ENCODE results near the gene NECTIN2.

Gene NECTIN2

GRCh38 chr19:44839276-44839675, 6.8 kb upstream of the NECTIN2 start:
- H3K27me3 ChIP-seq (ENCODE audit: control insufficient read depth, insufficient read depth, low read length) = peaks cover 2% of the 10 kb centered on the region; the same call in 1 of the 2 replicates
- no peak overlapping the region for H3K27ac ChIP-seq (ENCODE audit: low read length)
- H3K4me1 ChIP-seq (ENCODE audit: control insufficient read depth, insufficient read depth, low read length) = no peaks in the 10 kb centered on the region
- DNase-seq (ENCODE audit: low read depth, low spot score) = no peak
- no peaks in the 10 kb centered on the region for H3K36me3 ChIP-seq (ENCODE audit: control insufficient read depth, insufficient read depth, low read length)
- no peak overlapping the region for H3K4me3 ChIP-seq (ENCODE audit: low read length)
- WGBS (ENCODE audit: insufficient coverage, insufficient read length) = no CpG with 5 or more reads among the region's 2 CpGs
- H3K9me3 ChIP-seq (ENCODE audit: control insufficient read depth, insufficient read depth, low read length) = no peaks in the 10 kb centered on the region

DNA sequence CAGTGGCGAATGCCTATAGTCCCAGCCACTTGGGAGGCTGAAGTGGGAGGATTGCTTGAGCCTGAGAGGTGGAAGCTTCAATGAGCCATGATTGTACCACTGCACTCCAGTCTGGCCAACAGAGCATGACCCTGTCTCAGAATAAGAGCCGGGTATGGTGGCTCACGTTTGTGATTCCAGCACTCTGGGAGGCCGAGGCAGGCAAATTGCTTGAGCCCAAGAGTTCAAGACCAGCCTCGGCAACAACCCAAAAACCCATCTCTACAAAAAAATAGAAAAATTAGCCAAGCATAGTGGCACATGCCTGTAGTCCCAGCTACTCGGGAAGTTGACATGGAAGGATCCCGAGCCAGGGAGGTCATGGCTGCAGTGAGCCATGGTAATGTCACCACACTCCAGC, 5.3 kb upstream of the NECTIN2 start:
- WGBS (ENCODE audit: insufficient coverage, insufficient read length) = no CpG with 5 or more reads among the region's 7 CpGs
- no peaks in the 10 kb centered on the region for H3K9me3 ChIP-seq (ENCODE audit: control insufficient read depth, insufficient read depth, low read length)
- no peak for DNase-seq (ENCODE audit: low read depth, low spot score)
- no peak overlapping the region for H3K4me3 ChIP-seq (ENCODE audit: low read length)
- H3K36me3 ChIP-seq (ENCODE audit: control insufficient read depth, insufficient read depth, low read length) = no peaks in the 10 kb centered on the region
- H3K4me1 ChIP-seq (ENCODE audit: control insufficient read depth, insufficient read depth, low read length) = no peaks in the 10 kb centered on the region
- H3K27ac ChIP-seq (ENCODE audit: low read length) = no peak overlapping the region
- H3K27me3 ChIP-seq (ENCODE audit: control insufficient read depth, insufficient read depth, low read length) = no peaks in the 10 kb centered on the region

- no peak for DNase-seq (ENCODE audit: low read depth, low spot score)
- H3K36me3 ChIP-seq (ENCODE audit: control insufficient read depth, insufficient read depth, low read length) = no peaks in the 10 kb centered on the region
- whole genome bisulfite sequencing (ENCODE audit: insufficient coverage, insufficient read length) = no CpG with 5 or more reads among the region's 3 CpGs
- no peaks in the 10 kb centered on the region for H3K4me1 ChIP-seq (ENCODE audit: control insufficient read depth, insufficient read depth, low read length)
- no peaks in the 10 kb centered on the region for H3K27me3 ChIP-seq (ENCODE audit: control insufficient read depth, insufficient read depth, low read length)
- no peaks in the 10 kb centered on the region for H3K9me3 ChIP-seq (ENCODE audit: control insufficient read depth, insufficient read depth, low read length)
- no peak overlapping the region for H3K4me3 ChIP-seq (ENCODE audit: low read length)
- no peak overlapping the region for H3K27ac ChIP-seq (ENCODE audit: low read length)
These were observed 4.9 kb upstream of the NECTIN2 start for GRCh38 chr19:44841231-44841630.

GRCh38 chr19:44845286-44845611, 848 bp upstream of the NECTIN2 start:
- Histone ChIP-seq H3K4me3 (ENCODE audit: low read length) (no peak overlapping the region; the same call in 1 of the 2 replicates), H3K36me3 (ENCODE audit: control insufficient read depth, insufficient read depth, low read length) (no peaks in the 10 kb centered on the region), H3K27me3 (ENCODE audit: control insufficient read depth, insufficient read depth, low read length) (no peaks in the 10 kb centered on the region), H3K4me1 (ENCODE audit: control insufficient read depth, insufficient read depth, low read length) (peaks cover 3% of the 10 kb centered on the region), H3K27ac (ENCODE audit: low read length) (no peak overlapping the region), H3K9me3 (ENCODE audit: control insufficient read depth, insufficient read depth, low read length) (no peaks in the 10 kb centered on the region)
- no CpG with 5 or more reads among the region's 12 CpGs for WGBS (ENCODE audit: insufficient coverage, insufficient read length)
- no peak for DNase-seq (ENCODE audit: low read depth, low spot score)

DNA sequence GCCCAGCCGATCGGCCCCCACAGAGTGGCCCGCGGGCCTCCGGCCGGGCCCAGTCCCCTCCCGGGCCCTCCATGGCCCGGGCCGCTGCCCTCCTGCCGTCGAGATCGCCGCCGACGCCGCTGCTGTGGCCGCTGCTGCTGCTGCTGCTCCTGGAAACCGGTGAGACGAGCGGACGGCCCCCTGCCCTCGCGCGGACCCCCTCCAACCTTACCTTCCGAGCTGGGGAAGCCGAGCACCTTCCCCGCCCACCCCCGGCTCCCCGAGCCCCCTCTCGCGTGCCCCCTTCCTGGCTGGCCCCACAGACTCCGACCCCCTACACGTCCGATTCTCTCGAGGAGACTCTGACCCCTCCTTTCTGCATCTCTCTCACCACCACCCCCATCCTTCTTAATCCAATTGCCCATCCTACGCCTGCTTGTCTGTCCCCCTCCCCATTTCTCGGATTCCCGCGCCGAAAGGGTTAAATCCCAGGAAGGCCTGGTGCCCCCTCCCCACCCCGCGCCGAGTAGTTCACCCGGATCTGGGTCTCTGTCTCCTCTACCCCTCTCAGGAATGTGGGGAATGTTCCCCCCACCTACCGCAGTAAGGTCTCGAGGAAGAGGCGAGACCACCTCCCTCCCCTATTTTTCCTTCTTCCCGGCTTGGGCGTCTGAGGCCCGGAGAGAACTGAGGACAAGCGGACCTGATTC, 502 bp downstream of the NECTIN2 start:
- Histone ChIP-seq H3K4me1 (ENCODE audit: control insufficient read depth, insufficient read depth, low read length) (peaks cover 6% of the 10 kb centered on the region), H3K27ac (ENCODE audit: low read length) (no peak overlapping the region), H3K4me3 (ENCODE audit: low read length) (peak overlapping the region; percentile 98), H3K27me3 (ENCODE audit: control insufficient read depth, insufficient read depth, low read length) (no peaks in the 10 kb centered on the region), H3K36me3 (ENCODE audit: control insufficient read depth, insufficient read depth, low read length) (0 out of 2 replicates have a peak, but pooled peaks cover 2% of the 10 kb centered on the region), H3K9me3 (ENCODE audit: control insufficient read depth, insufficient read depth, low read length) (no peaks in the 10 kb centered on the region)
- WGBS (ENCODE audit: insufficient coverage, insufficient read length) = no CpG with 5 or more reads among the region's 51 CpGs
- DNase-seq (ENCODE audit: low read depth, low spot score) = peak; percentile 85

DNA sequence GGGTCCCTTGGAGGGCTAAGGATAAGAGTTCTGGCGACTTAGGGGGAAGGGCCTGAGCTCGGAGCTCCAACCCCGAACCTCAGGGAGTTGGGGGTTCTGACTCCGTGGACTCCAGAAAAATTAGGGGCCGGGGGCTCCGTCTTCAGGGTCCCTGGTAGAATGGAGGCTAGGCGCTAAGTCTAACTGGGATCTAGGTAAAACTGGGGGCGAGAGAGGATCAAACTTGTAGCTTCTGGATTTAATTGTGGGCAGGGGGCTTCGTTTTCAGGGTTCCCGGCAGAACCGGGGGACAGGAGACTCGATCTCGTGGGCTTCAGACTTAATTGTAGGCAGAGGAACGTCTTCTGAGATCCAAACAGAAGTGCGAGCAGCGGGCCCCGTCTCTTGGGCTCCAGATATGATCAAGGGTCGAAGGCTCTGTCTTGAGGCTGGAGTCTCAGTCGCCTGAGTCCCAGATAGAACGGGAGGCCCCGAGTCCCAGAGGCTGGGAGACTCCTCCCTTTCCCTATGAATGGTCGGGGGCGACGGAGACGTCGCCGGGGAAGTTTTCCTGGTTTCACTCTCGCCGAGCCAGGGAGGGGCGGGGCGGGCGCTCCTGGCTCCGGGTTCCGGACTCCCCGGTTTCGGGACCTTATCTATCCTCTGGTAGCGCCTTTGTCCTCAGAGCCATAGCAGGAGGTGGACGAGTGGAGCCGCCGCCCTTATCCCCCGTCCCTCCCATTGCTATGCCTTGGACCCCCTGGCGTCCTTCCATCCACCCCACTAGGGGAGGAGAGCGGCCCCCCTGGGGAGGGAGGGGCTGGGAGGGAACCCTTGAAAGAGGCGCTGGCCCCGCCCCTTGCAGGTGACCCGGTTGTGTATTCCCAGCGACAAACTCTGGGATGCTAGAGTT, 1.3 kb downstream of the NECTIN2 start:
- Histone ChIP-seq H3K27me3 (ENCODE audit: control insufficient read depth, insufficient read depth, low read length) (no peaks in the 10 kb centered on the region), H3K4me3 (ENCODE audit: low read length) (peak overlapping the region; percentile 98), H3K4me1 (ENCODE audit: control insufficient read depth, insufficient read depth, low read length) (peaks cover 6% of the 10 kb centered on the region), H3K27ac (ENCODE audit: low read length) (no peak overlapping the region), H3K36me3 (ENCODE audit: control insufficient read depth, insufficient read depth, low read length) (0 out of 2 replicates have a peak, but pooled peaks cover 4% of the 10 kb centered on the region), H3K9me3 (ENCODE audit: control insufficient read depth, insufficient read depth, low read length) (no peaks in the 10 kb centered on the region)
- no CpG with 5 or more reads among the region's 47 CpGs for WGBS (ENCODE audit: insufficient coverage, insufficient read length)
- DNase-seq (ENCODE audit: low read depth, low spot score) = no peak

DNA sequence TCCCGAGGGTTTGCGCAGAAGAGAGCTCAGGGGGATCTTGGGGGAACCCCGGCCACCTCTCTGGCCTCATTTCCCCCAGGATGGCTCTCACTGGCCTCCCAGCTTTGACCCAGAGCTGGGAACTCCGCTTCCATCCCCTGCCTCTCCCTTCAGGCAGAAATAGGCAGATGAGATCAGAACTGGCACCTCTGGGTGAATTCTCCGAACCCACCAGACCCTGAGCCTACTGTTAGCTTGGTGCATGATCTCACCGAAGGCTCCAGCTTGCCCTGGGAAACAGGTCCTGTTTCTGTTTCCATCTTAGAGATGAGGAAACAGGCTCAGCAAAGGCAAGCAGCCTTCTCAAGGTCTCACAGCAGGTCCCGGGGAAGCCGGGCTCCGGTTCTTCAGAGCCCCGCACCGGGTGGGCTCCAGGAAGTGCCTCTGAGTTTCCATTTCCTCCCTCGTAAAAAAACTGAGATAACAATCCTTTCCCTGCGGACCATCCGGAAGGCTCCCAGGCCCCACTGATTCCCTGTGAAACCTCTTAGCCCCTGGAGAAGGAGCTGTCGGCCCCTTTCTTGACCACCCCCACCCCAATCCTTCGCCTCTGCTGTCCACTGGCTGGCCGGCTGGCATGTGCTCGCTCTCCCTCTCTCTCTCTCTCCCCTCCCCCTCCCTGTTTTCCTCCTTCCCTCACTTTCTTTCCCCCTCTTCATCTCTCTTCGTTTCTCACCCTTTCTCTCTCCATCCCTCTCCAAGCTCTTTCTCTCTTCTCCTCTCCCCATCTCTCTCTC, 2.1 kb downstream of the NECTIN2 start:
- Histone ChIP-seq H3K36me3 (ENCODE audit: control insufficient read depth, insufficient read depth, low read length) (0 out of 2 replicates have a peak, but pooled peaks cover 4% of the 10 kb centered on the region), H3K9me3 (ENCODE audit: control insufficient read depth, insufficient read depth, low read length) (no peaks in the 10 kb centered on the region), H3K4me3 (ENCODE audit: low read length) (peak overlapping the region; percentile 98), H3K27ac (ENCODE audit: low read length) (peak overlapping the region; percentile 38), H3K27me3 (ENCODE audit: control insufficient read depth, insufficient read depth, low read length) (no peaks in the 10 kb centered on the region), H3K4me1 (ENCODE audit: control insufficient read depth, insufficient read depth, low read length) (peaks cover 6% of the 10 kb centered on the region)
- no peak for DNase-seq (ENCODE audit: low read depth, low spot score)
- no CpG with 5 or more reads among the region's 19 CpGs for WGBS (ENCODE audit: insufficient coverage, insufficient read length)

GRCh38 chr19:44848812-44849447, 2.8 kb downstream of the NECTIN2 start:
- WGBS (ENCODE audit: insufficient coverage, insufficient read length) = no CpG with 5 or more reads among the region's 18 CpGs
- no peaks in the 10 kb centered on the region for H3K27me3 ChIP-seq (ENCODE audit: control insufficient read depth, insufficient read depth, low read length)
- no peaks in the 10 kb centered on the region for H3K9me3 ChIP-seq (ENCODE audit: control insufficient read depth, insufficient read depth, low read length)
- DNase-seq (ENCODE audit: low read depth, low spot score) = no peak
- peaks cover 6% of the 10 kb centered on the region for H3K4me1 ChIP-seq (ENCODE audit: control insufficient read depth, insufficient read depth, low read length)
- peak overlapping the region; percentile 98; the same call in 1 of the 2 replicates for H3K4me3 ChIP-seq (ENCODE audit: low read length)
- H3K36me3 ChIP-seq (ENCODE audit: control insufficient read depth, insufficient read depth, low read length) = 0 out of 2 replicates have a peak, but pooled peaks cover 4% of the 10 kb centered on the region
- H3K27ac ChIP-seq (ENCODE audit: low read length) = no peak overlapping the region

DNA sequence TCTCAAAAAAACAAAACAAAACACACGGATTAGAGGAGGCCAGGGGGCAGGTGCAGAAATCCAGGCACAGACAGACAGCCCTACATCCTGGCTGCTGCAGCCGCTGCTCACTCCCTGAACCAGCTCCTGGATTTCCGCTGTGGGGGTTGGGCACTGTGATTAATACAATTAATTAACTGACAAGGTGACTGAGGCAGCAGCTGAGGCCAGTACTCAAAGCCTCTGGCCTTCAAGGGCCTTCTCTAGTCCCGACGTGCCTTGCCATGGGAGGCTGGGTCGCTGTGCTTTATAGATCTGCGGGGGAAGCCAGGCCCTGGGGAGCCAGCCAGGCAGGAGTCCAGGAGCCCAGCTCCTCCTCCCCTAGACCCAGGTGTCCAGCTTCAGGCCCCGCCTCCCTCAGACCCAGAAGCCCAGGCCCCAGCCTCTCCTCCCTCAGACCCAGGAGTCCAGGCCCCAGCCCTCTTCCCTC, 4.6 kb downstream of the NECTIN2 start:
- H3K36me3 ChIP-seq (ENCODE audit: control insufficient read depth, insufficient read depth, low read length) = 0 out of 2 replicates have a peak, but pooled peaks cover 4% of the 10 kb centered on the region
- H3K4me3 ChIP-seq (ENCODE audit: low read length) = no peak overlapping the region
- no CpG with 5 or more reads among the region's 8 CpGs for WGBS (ENCODE audit: insufficient coverage, insufficient read length)
- no peak for DNase-seq (ENCODE audit: low read depth, low spot score)
- no peaks in the 10 kb centered on the region for H3K27me3 ChIP-seq (ENCODE audit: control insufficient read depth, insufficient read depth, low read length)
- peaks cover 6% of the 10 kb centered on the region for H3K4me1 ChIP-seq (ENCODE audit: control insufficient read depth, insufficient read depth, low read length)
- no peak overlapping the region for H3K27ac ChIP-seq (ENCODE audit: low read length)
- no peaks in the 10 kb centered on the region for H3K9me3 ChIP-seq (ENCODE audit: control insufficient read depth, insufficient read depth, low read length)

GRCh38 chr19:44851427-44851826, 5.3 kb downstream of the NECTIN2 start:
- Histone ChIP-seq H3K27ac (ENCODE audit: low read length) (no peak overlapping the region), H3K9me3 (ENCODE audit: control insufficient read depth, insufficient read depth, low read length) (no peaks in the 10 kb centered on the region), H3K4me1 (ENCODE audit: control insufficient read depth, insufficient read depth, low read length) (peaks cover 6% of the 10 kb centered on the region), H3K4me3 (ENCODE audit: low read length) (no peak overlapping the region), H3K36me3 (ENCODE audit: control insufficient read depth, insufficient read depth, low read length) (0 out of 2 replicates have a peak, but pooled peaks cover 4% of the 10 kb centered on the region), H3K27me3 (ENCODE audit: control insufficient read depth, insufficient read depth, low read length) (no peaks in the 10 kb centered on the region)
- no CpG with 5 or more reads among the region's 2 CpGs for WGBS (ENCODE audit: insufficient coverage, insufficient read length)
- DNase-seq (ENCODE audit: low read depth, low spot score) = no peak
